ENCODE data around the gene TMSB4X. TPM values are rescaled to one million over a fixed set of nuclear protein-coding genes. Genes with fewer than 3 reads are reported as not detected.

Gene TMSB4X
- total and polyA plus RNA-seq, 2 of the 4 experiments (the other 2 are of a cell fraction): 4,648 to 11,116 TPM

GRCh38 chrX:12947545-12948235 is 27.2 kb upstream of the TMSB4X start:
- no peaks in the 10 kb centered on the region for H3K27me3 ChIP-seq (ENCODE audit: control insufficient read depth, insufficient read depth, low read length)
- H3K36me3 ChIP-seq (ENCODE audit: control insufficient read depth, insufficient read depth, low read length): no peaks in the 10 kb centered on the region
- H3K4me1 ChIP-seq (ENCODE audit: control insufficient read depth, insufficient read depth, low read length): peaks cover 14% of the 10 kb centered on the region
- no peak overlapping the region for H3K4me3 ChIP-seq (ENCODE audit: insufficient read depth, low read depth, low read length)
- ChIA-PET POLR2A (ENCODE audit: unreplicated experiment) (no interaction called here), CTCF (no interaction called here)
- H3K9ac ChIP-seq (ENCODE audit: low read depth, low read length): no peak overlapping the region
- peak overlapping the region; percentile 54 for H2AK5ac ChIP-seq (ENCODE audit: low read depth, low read length)
- H2AK9ac ChIP-seq (replicated peaks; ENCODE audit: low read depth, low read length, poor library complexity): peak overlapping the region; percentile 37
- H2BK120ac ChIP-seq (ENCODE audit: low read depth, low read length): peak overlapping the region; percentile 97; the same call in 1 of the 2 replicates
- H2AFZ ChIP-seq (replicated peaks; ENCODE audit: low read length, poor library complexity): peak overlapping the region; percentile 62
- dilution Hi-C loops (cut with HindIII; ENCODE audit: low sequenced_read_pairs, unreplicated experiment) (no loop called here), in situ Hi-C loops (cut with MboI; ENCODE audit: low sequenced_read_pairs) (no loop called here), intact Hi-C loops (cut with micrococcal nuclease) (loop anchor here (1.0 to 10.0 kb wide), 3 partner anchors 451 to 697 kb away; no protein-coding TSS in a partner anchor)
- peaks cover 0 to 13% of the 10 kb centered on the region in 2 experiments; a peak in 3 of 4 replicates for H3K79me1 ChIP-seq (ENCODE audit: low read depth in 1 of 2, low read length in 2 of 2)
- no peaks in the 10 kb centered on the region for H4K20me1 ChIP-seq (ENCODE audit: insufficient read depth, low read length)
- H4K5ac ChIP-seq (ENCODE audit: low read depth, low read length): peak overlapping the region; percentile 12; the same call in 1 of the 2 replicates
- H3K4ac ChIP-seq (ENCODE audit: low read depth, low read length): peak overlapping the region; percentile 87; the same call in 1 of the 2 replicates
- peak overlapping the region; percentile 86; the same call in 1 of the 2 replicates for H4K91ac ChIP-seq (ENCODE audit: insufficient read depth, low read depth, low read length)
- H2BK5ac ChIP-seq (ENCODE audit: low read depth, low read length, poor library complexity, severe bottlenecking): no peak overlapping the region
- peak overlapping the region; percentile 90; the same call in 2 of the 3 replicates for H2BK15ac ChIP-seq (ENCODE audit: low read depth, low read length)
- H3K23ac ChIP-seq (ENCODE audit: low read depth, low read length): 0 out of 2 replicates have a peak overlapping the region, but pooled peaks have one; percentile 1
- no TSS peak for BruUV-seq (replicated peaks)
- peak overlapping the region; percentile 74; the same call in 1 of the 2 replicates for H3K14ac ChIP-seq (replicated peaks; ENCODE audit: low read depth, low read length)
- no peaks in the 10 kb centered on the region for H3K9me3 ChIP-seq (ENCODE audit: control insufficient read depth, insufficient read depth, low read length)
- H2BK20ac ChIP-seq (ENCODE audit: low read depth, low read length): peak overlapping the region; percentile 48
- no peak for TF ChIP-seq NFE2L2 (IDR thresholded peaks at IDR 0.05; ENCODE audit: low read depth, low read length)
- TF ChIP-seq MAFK (IDR thresholded peaks at IDR 0.05; ENCODE audit: low read depth, low read length): no peak
- DNase-seq (no peak), ATAC-seq (ENCODE audit: low read depth) (no peak)
- no peak overlapping the region for H3K4me2 ChIP-seq (ENCODE audit: low read depth, low read length)
- H3K18ac ChIP-seq (ENCODE audit: low read depth, low read length): peak overlapping the region; percentile 26; the same call in 1 of the 2 replicates
- H4K8ac ChIP-seq (ENCODE audit: low read depth in 2 of 2, low read length in 2 of 2): peak overlapping the region; percentile 76 to 98; a peak in 3 of 4 replicates
- H3K27ac ChIP-seq (ENCODE audit: insufficient read depth, low read length): no peak overlapping the region
- H3K9me1 ChIP-seq (ENCODE audit: insufficient read depth, low read length): peaks cover 7% of the 10 kb centered on the region; the same call in 1 of the 2 replicates
- WGBS, 2 experiments (ENCODE audit: extremely low coverage in 2 of 2, insufficient read length in 1 of 2): no CpG with 5 or more reads among the region's 5 CpGs
- H3K56ac ChIP-seq (ENCODE audit: extremely low read depth, insufficient read depth, low read length): no peak overlapping the region
